Measurements from ENCODE around the gene CHD5.

Gene CHD5

GRCh38 chr1:6103111-6103853, 76.8 kb downstream of the CHD5 start:
- DNase-seq: no peak
- no peaks in the 10 kb centered on the region for H3K36me3 ChIP-seq (replicated peaks)
- H3K27ac ChIP-seq: no peak overlapping the region
- no peaks in the 10 kb centered on the region for H3K27me3 ChIP-seq (replicated peaks)
- H3K4me3 ChIP-seq (ENCODE audit: low read depth, low read length): no peak overlapping the region
- in situ Hi-C loops (cut with HindIII; ENCODE audit: low pct_ligation_motif_present, low sequenced_read_pairs): no loop called here
- no peak for TF ChIP-seq CTCF (IDR thresholded peaks at IDR 0.05; ENCODE audit: low read depth, low read length, missing control alignments)

GRCh38 chr1:6102532-6102845, 77.6 kb downstream of the CHD5 start:
- in situ Hi-C loops (cut with HindIII; ENCODE audit: low pct_ligation_motif_present, low sequenced_read_pairs): no loop called here
- H3K27ac ChIP-seq: no peak overlapping the region
- no peak for DNase-seq
- H3K27me3 ChIP-seq (replicated peaks): no peaks in the 10 kb centered on the region
- no peak overlapping the region for H3K4me3 ChIP-seq (ENCODE audit: low read depth, low read length)
- TF ChIP-seq CTCF (IDR thresholded peaks at IDR 0.05; ENCODE audit: low read depth, low read length, missing control alignments): no peak
- no peaks in the 10 kb centered on the region for H3K36me3 ChIP-seq (replicated peaks)

- Histone ChIP-seq H3K27ac (no peak overlapping the region), H3K36me3 (replicated peaks) (no peaks in the 10 kb centered on the region), H3K4me3 (ENCODE audit: low read depth, low read length) (no peak overlapping the region), H3K27me3 (replicated peaks) (no peaks in the 10 kb centered on the region)
- no peak for DNase-seq
- TF ChIP-seq CTCF (IDR thresholded peaks at IDR 0.05; ENCODE audit: low read depth, low read length, missing control alignments): no peak
- in situ Hi-C loops (cut with HindIII; ENCODE audit: low pct_ligation_motif_present, low sequenced_read_pairs): no loop called here
These were observed 78.1 kb downstream of the CHD5 start for GRCh38 chr1:6101826-6102531.

GRCh38 chr1:6100861-6101783, 79.0 kb downstream of the CHD5 start:
- H3K27me3 ChIP-seq (replicated peaks): no peaks in the 10 kb centered on the region
- in situ Hi-C loops (cut with HindIII; ENCODE audit: low pct_ligation_motif_present, low sequenced_read_pairs): no loop called here
- no peaks in the 10 kb centered on the region for H3K36me3 ChIP-seq (replicated peaks)
- DNase-seq: no peak
- H3K4me3 ChIP-seq (ENCODE audit: low read depth, low read length): no peak overlapping the region
- no peak overlapping the region for H3K27ac ChIP-seq
- no peak for TF ChIP-seq CTCF (IDR thresholded peaks at IDR 0.05; ENCODE audit: low read depth, low read length, missing control alignments)

GRCh38 chr1:6099787-6100765, 80.0 kb downstream of the CHD5 start:
- Histone ChIP-seq H3K27me3 (replicated peaks) (no peaks in the 10 kb centered on the region), H3K36me3 (replicated peaks) (no peaks in the 10 kb centered on the region), H3K4me3 (ENCODE audit: low read depth, low read length) (no peak overlapping the region), H3K27ac (no peak overlapping the region)
- in situ Hi-C loops (cut with HindIII; ENCODE audit: low pct_ligation_motif_present, low sequenced_read_pairs): no loop called here
- DNase-seq: no peak
- TF ChIP-seq CTCF (IDR thresholded peaks at IDR 0.05; ENCODE audit: low read depth, low read length, missing control alignments): peak; percentile 28
